EL (cell line): ENCODE data around the gene PIP5K1B.
"Not testable (repeated sequence)": the region's sequence is repeated elsewhere in the genome, so short reads cannot be mapped to it uniquely, and the experiment has no call there.

Source experiments
- DNase-seq: peaks from one replicate; pipeline ENCODE4 v3.0.0-alpha.2; 2016

Gene PIP5K1B

DNA sequence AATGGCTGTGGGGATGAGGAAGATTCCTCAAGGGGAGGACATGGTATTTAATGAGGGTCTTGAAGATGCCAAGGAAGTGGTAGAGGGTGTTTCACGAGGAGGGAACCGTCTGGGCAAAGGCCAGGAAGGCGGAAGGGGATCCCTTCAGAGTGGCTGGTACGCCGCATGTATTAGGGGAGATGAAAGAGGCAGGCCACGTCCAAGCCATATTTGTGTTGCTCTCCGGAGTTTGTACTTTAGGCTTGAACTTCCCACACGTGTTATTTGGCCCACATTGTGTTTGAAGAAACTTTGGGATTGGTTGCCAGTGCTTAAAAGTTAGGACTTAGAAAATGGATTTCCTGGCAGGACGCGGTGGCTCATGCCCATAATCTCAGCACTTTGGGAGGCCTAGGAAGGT is 331.8 kb downstream of the PIP5K1B start:
- no peak for DNase-seq

GRCh38 chr9:69040646-69041045 is 335.6 kb downstream of the PIP5K1B start:
- DNase-seq: no peak

DNA sequence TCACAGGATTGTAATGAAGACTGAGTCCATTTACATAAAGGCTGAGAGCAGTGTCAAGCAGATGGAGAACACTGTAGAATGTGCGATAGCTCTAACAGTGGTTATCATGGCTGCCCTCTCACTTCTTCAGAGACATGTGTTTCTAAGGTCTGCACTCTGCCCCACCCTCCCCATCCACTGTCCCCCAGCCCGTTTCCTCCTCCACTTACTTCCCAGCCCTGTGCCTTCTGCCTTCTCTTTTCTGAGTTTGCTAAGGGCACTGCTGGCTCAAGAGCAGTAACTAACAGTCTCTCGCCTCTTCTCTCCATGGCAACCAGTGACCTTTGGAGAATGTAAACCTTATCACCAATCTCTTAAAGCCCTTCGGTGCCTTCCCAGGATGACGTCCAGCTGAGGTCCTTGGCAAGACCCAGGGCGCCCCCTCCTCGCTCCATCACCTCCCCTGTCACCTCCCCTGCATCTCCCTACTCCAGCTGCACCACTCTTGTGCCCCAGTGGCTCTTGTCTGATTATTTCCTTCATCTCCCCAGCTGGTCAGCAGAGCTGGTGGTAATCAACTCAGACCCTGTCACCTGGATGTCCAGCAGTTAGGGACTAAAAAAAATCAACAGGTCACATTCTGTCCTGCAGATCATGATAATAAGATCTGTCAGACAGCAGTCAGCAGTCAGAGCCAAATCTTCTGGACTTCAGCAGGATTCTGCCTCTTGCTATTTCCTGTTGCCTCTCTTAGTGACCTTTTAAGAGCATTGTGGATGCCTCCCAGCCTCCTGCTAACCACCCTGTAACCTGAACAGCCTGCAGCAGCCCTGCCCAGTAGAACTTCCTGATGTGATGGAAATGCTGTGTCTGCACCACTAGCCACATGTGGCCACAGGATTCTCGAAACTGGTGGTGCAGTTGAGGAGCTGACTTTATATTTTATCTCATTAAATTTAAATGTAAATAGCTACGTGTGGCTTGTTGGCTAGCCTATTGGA is 339.5 kb downstream of the PIP5K1B start:
- DNase-seq: peak; percentile 57

- DNase-seq: no peak
Measured at GRCh38 chr9:69045821-69046220, 340.8 kb downstream of the PIP5K1B start.

GRCh38 chr9:69046723-69047122 is 341.7 kb downstream of the PIP5K1B start:
- no peak for DNase-seq

- no peak for DNase-seq
Measured at GRCh38 chr9:69047371-69047770, 342.3 kb downstream of the PIP5K1B start.

- DNase-seq: no peak
Measured at GRCh38 chr9:69049094-69049493, 344.1 kb downstream of the PIP5K1B start.

DNA sequence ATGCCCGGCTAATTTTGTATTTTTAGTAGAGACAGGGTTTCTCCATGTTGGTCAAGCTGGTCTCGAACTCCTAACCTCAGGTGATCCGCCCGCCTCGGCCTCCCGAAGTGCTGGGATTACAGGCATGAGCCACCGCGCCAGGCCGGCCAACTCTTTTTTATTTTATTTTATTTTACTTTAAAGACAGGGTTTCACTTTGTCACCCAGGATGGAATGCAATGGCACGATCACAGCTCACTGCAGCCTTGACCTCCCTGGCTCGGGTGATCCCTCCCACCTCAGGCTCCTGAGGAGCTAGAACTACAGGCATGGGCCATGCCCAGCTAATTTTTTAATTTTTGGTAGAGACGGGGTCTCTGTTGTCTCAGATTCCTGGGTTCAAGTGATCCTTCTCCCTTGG is 345.9 kb downstream of the PIP5K1B start:
- DNase-seq: not testable (repeated sequence)

GRCh38 chr9:69054989-69055388 is 349.9 kb downstream of the PIP5K1B start:
- DNase-seq: no peak

GRCh38 chr9:69056191-69056815 is 351.3 kb downstream of the PIP5K1B start:
- DNase-seq: peak; percentile 19

GRCh38 chr9:69058101-69058500 is 353.1 kb downstream of the PIP5K1B start:
- DNase-seq: no peak
